Activated T-helper 2 cell treated with anti-CD3 and anti-CD28 coated beads, Interferon-gamma antibody, Interleukin-2, Interleukin-4, amounts not matched to agents 10 μg/mL and 5 μg/mL and 100 μg/mL, durations not matched to agents 14 hours and 24 hours and 36 hours (primary cell): ENCODE results near the gene UBL3. TPM values are rescaled to one million over a fixed set of nuclear protein-coding genes. Genes with fewer than 3 reads are reported as not detected.

Source experiments
- DNase-seq: peaks from one replicate; pipeline ENCODE4 v3.0.0; 2021; ENCODE audit warnings: low spot score
- H3K27ac Mint-ChIP-seq: one replicate; pipeline ENCODE4 v1.8.0; 2021; ENCODE audit warnings: mixed read lengths
- H3K27me3 Mint-ChIP-seq: one replicate; pipeline ENCODE4 v1.8.0; 2021; ENCODE audit warnings: low read depth, mixed read lengths
- H3K36me3 Mint-ChIP-seq: one replicate; pipeline ENCODE4 v1.8.0; 2021; ENCODE audit warnings: low read depth, mixed read lengths
- H3K4me1 Mint-ChIP-seq: one replicate; pipeline ENCODE4 v1.8.0; 2021; ENCODE audit warnings: low read depth, mixed read lengths
- H3K4me3 Mint-ChIP-seq: one replicate; pipeline ENCODE4 v1.8.0; 2021; ENCODE audit warnings: low read depth, mild to moderate bottlenecking, moderate library complexity, mixed read lengths
- H3K9me3 Mint-ChIP-seq: one replicate; pipeline ENCODE4 v1.8.0; 2021; ENCODE audit warnings: mixed read lengths
- intact Hi-C: fragments of 100-400 bp; cut with micrococcal nuclease; formaldehyde crosslinking; loops from one replicate; pipeline ENCODE4 v1.15.1; 2023
- total RNA-seq: library from RNA; stranded (reverse); gene quantifications from 2 replicates; pipeline ENCODE4 v1.2.3, GENCODE V29; 2022

UBL3 gene, protein sequence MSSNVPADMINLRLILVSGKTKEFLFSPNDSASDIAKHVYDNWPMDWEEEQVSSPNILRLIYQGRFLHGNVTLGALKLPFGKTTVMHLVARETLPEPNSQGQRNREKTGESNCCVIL
- 7.9 and 8.5 TPM in 2 replicates for total RNA-seq

DNA sequence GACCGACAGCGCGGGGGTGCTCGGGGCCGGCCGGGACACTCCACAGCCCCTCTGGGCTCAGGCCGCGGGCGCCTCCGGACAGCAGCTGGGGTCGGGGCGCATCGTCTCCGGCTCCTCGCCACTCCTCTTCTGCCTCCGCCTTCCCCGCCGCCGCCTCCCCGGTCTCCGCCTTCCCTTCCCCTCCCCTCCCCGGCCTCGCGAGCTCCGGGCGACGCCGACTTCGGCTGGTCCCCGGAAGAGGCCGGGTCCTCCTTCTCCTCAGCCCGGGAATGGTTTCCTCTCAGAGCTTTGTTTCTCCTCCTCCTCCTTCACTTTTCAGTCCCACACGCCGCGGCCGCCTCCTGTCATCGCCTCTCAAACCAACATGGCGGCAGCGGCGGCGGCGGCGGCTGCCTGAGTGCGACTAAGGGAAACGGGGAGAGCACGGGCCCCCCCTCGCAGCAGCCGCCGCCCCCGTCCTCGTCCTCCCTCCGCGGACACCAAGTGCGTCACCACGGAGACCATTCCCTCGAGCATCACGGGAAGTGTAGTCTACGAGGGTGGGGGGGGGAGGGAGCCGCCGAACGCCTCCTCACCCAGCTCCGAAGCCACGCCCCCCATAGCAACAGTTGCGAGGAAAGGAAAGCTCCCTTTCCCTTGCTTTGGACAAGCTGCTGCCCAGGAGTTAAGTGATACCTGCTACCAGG is at the start of gene UBL3:
TSS of gene UBL3 (minus strand) at position 405 of the 686 bp plus-strand sequence. CDS start 1,079 bp downstream, outside the sequence.
- DNase-seq = peak; percentile 90
- Mint-ChIP-seq H3K36me3 (peaks cover 3% of the 10 kb centered on the region), H3K4me3 (peak within 1 kb of the TSS; percentile 96), H3K27me3 (no peaks in the 10 kb centered on the region), H3K9me3 (no peaks in the 10 kb centered on the region), H3K4me1 (peaks cover 44% of the 10 kb centered on the region), H3K27ac (peak within 1 kb of the TSS; percentile 99)
- intact Hi-C loops = loop anchor here (1.0 to 10.0 kb wide), 4 partner anchors 85 to 1314 kb away; partner anchors contain the start of genes HSPH1 and SLC7A1

DNA sequence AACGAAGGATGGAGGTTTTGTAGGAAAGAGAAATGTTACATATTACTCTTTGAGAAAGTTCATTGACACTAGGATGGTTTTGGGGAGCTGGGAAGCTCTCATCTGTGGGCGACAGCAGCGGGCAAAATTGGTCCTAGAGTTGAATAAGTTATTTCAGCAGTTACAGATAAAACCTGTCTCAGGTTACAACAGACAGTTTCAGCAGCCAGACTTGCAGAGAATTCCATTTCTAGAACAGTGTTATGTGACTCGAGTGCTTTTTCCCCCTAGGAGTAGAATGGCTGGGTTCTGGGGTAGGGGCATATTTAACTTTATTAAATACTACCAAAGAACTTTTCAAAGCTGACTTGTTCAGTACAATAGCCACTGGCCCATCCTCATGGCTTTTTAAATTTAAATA is 46.7 kb upstream of the UBL3 start:
- H3K36me3 Mint-ChIP-seq = no peaks in the 10 kb centered on the region
- intact Hi-C loops = no loop called here
- H3K4me1 Mint-ChIP-seq = peaks cover 2% of the 10 kb centered on the region
- H3K27ac Mint-ChIP-seq = no peak overlapping the region
- peaks cover 23% of the 10 kb centered on the region for H3K27me3 Mint-ChIP-seq
- DNase-seq = no peak
- no peak overlapping the region for H3K4me3 Mint-ChIP-seq
- peaks cover 6% of the 10 kb centered on the region for H3K9me3 Mint-ChIP-seq

DNA sequence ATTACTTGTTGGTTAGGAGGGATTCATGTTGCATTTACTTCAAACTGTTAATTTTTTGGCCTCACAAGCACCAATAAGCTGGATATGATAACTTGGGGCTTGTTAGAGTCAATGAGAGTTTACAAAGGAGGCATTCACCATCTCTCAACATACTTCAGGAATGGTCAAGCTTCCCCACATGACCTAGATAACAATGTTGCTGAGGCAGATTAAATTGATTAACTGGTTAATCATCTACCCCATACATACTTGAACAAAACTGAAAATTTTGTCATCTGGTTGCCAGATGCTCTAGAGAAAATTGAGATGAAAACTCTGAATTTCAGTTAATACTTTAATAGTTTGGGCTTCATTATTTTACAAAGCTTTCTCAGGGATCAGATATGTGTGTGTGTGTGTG is 43.0 kb upstream of the UBL3 start:
- Mint-ChIP-seq H3K4me3 (no peak overlapping the region), H3K9me3 (no peaks in the 10 kb centered on the region), H3K27ac (no peak overlapping the region), H3K4me1 (no peaks in the 10 kb centered on the region), H3K36me3 (no peaks in the 10 kb centered on the region), H3K27me3 (peaks cover 3% of the 10 kb centered on the region)
- no peak for DNase-seq
- intact Hi-C loops = no loop called here

DNA sequence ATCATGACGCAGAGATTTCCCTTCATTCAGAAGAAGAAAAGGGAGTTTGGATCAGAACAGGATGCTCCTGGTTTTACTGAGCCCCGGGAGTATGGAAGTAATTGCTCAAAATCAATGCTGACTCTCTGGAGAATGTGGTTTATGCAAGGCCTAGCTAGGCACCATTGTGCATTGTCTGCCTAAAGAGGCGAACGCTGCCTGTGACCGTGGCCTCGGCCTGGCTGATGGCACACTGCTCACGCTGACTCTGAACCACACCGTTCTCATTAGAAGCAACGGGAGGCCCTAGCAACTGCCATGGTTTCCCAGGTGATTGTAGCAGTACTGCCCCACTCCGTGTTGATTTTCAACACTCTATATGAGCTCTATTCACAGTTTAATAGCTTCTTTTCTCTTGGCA is 41.7 kb upstream of the UBL3 start:
- intact Hi-C loops = no loop called here
- no peak for DNase-seq
- H3K27me3 Mint-ChIP-seq = peaks cover 3% of the 10 kb centered on the region
- H3K4me3 Mint-ChIP-seq = no peak overlapping the region
- H3K36me3 Mint-ChIP-seq = no peaks in the 10 kb centered on the region
- H3K27ac Mint-ChIP-seq = no peak overlapping the region
- peaks cover under 1% of the 10 kb centered on the region for H3K4me1 Mint-ChIP-seq
- no peaks in the 10 kb centered on the region for H3K9me3 Mint-ChIP-seq

DNA sequence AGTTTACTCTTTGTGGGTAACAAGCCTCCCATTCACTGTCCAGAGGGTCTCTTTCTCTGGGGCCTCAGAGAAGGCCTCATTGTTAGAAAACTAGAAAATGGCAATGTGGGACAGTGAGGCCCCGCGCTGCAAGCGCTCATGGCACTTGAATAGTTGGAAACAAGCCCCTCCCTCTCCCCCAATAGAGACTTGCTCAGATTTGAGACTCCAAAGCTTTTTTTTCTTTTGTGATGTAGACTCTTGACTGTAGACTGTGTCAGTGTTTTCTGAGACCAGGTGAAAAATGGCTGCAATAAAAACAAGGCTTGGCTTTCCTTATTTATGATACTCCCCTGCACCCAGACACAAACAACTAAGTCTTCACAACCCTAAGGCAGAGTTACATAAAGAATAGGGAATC is 38.7 kb upstream of the UBL3 start:
- intact Hi-C loops = no loop called here
- Mint-ChIP-seq H3K9me3 (no peaks in the 10 kb centered on the region), H3K27ac (no peak overlapping the region), H3K4me3 (no peak overlapping the region), H3K36me3 (no peaks in the 10 kb centered on the region), H3K4me1 (peaks cover 19% of the 10 kb centered on the region), H3K27me3 (no peaks in the 10 kb centered on the region)
- no peak for DNase-seq

DNA sequence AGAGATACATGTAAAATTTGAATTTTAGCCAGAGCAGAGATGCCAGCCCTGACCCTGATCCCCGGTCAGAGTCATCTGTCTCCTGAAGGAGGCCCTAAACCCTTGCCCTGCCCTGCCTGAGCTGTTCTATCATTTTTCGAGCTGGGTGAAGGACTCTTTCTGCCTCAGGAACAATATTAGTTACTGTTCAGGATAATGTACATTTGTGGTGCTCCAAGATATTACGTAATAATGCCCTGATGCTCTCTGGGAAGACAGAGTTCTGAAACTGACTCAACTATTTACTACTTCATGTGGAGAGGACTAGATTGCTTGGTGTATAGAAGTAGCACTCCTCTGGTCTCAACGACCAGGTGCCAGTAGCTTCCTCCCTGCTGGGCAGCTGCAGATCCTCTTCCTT is 37.9 kb upstream of the UBL3 start:
- Mint-ChIP-seq H3K27ac (no peak overlapping the region), H3K36me3 (no peaks in the 10 kb centered on the region), H3K4me3 (no peak overlapping the region), H3K27me3 (no peaks in the 10 kb centered on the region), H3K4me1 (peaks cover 19% of the 10 kb centered on the region), H3K9me3 (no peaks in the 10 kb centered on the region)
- intact Hi-C loops = no loop called here
- DNase-seq = no peak

DNA sequence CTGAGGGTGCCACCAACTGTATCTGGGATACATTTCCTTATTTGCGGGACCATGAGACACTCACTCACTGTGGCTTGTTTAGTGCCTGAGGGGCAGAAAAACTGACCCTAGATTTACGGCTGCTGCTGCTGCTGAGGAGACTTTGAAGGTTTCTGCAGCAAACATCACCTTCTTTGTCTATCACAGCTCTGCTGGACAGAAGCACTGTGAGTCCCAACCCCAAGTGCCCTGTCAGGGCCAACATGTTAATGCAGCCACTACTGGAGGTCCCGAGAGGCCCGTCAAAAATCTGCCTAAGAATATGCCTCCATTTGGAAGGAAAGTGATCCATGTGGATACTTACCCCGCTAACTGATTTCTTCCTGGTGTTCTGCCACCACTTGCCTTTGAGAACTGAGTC is 37.3 kb upstream of the UBL3 start:
- no peak for DNase-seq
- no peaks in the 10 kb centered on the region for H3K36me3 Mint-ChIP-seq
- H3K9me3 Mint-ChIP-seq = no peaks in the 10 kb centered on the region
- H3K27ac Mint-ChIP-seq = no peak overlapping the region
- peaks cover 19% of the 10 kb centered on the region for H3K4me1 Mint-ChIP-seq
- no peaks in the 10 kb centered on the region for H3K27me3 Mint-ChIP-seq
- no peak overlapping the region for H3K4me3 Mint-ChIP-seq
- intact Hi-C loops = no loop called here

DNA sequence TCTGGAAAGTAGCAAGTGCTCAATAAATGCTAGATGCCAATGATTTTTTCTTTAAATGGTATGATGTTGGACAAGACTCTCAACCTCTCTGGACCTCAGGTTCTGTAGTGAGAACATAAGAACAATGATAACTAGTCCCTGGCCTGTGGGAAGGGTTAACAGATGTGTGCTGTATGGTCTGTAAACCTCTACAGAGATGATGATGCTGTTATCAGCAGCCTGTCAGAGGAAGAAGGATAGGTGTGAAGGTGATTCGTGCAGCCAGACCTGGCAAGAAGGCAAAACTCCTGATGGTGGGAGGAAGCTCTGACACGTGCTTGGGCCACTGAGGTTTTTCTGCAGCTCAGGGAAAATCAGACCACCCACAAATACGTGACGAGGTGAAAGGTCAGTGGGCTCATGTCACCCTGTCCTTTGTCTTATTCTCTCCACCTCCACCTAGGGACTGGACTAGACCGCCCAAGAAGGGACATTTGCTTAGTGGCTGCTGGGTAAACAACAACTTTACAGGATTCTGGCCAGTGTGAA is 36.7 kb upstream of the UBL3 start:
- Mint-ChIP-seq H3K9me3 (no peaks in the 10 kb centered on the region), H3K4me1 (peaks cover 21% of the 10 kb centered on the region), H3K27ac (no peak overlapping the region), H3K36me3 (no peaks in the 10 kb centered on the region), H3K4me3 (no peak overlapping the region), H3K27me3 (no peaks in the 10 kb centered on the region)
- intact Hi-C loops = no loop called here
- DNase-seq = no peak

DNA sequence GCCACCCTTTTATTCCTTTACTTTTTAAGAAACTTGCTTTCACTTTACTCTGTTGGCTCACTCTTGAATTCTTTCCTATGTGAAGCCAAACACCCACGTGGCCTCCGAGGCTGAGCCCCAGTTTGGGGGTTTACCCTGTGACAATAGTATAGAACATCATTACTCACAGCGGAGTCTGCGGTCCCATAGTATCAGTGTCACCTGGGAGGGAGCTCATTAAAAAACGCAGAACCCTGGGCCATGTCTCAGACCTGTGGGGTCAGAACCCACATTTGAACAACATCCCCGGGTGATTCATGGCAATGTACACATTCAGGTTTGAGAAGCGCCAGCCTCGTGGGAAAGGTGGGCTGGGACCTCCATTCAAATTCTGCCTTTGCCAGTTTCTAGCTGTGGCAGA is 36.0 kb upstream of the UBL3 start:
- peak overlapping the region; percentile 54 for H3K27ac Mint-ChIP-seq
- no peaks in the 10 kb centered on the region for H3K9me3 Mint-ChIP-seq
- no peak for DNase-seq
- H3K27me3 Mint-ChIP-seq = no peaks in the 10 kb centered on the region
- intact Hi-C loops = no loop called here
- no peaks in the 10 kb centered on the region for H3K36me3 Mint-ChIP-seq
- no peak overlapping the region for H3K4me3 Mint-ChIP-seq
- H3K4me1 Mint-ChIP-seq = peaks cover 21% of the 10 kb centered on the region

DNA sequence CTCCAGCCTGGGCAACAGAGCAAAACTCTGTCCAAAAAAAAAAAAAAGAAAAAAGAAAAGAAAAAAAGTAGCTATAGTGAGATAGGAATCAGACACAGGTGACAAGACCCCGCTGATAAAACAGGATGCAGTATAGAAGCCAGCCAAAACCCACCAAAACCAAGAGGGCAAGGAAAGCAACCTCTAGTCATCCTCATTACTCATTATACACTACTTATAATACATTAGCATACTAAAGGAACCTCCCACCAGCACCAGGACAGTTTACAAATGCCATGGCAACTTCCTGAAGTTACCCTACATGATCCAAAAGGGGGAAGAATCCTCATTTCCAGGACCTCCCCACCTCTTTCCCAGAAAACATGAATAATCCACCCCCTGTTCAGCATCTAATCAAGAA is 35.6 kb upstream of the UBL3 start:
- Mint-ChIP-seq H3K4me3 (no peak overlapping the region), H3K9me3 (no peaks in the 10 kb centered on the region)

DNA sequence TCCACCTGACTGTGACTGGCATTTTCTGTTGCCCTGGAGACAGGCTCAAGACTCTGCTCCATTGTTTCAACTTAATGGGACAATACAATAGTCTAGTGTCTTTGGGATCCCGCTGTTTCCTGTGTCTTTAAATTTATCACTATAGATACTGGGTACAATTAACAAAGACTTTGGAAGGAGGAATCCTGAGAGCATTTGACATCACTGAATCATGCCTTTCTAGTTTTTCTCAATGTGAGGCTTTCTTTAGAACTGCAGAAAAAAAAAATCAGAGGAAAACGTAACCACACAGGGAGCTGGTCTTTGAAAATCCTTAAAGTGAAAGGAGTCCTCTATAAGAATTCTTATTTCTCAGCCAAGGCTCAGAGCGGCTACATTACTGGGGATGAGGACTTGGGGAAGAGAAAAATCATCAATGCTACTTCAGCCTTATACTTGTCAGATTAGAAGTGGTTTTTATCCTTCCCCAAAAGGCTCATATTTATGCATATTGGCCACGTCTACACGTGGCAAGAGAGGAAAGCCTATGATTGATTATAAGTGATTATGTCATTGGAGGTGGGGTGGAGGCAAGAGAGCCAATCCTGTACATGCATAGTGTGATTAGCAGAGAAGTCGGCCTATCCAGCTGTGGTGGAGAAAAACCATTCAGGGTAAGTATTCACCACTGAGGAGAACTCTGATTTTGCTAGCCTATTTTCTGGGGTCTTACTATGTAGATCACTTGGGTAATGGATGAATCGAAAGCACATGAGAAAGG is 34.4 kb upstream of the UBL3 start:
- no peak overlapping the region for H3K27ac Mint-ChIP-seq

More for the DNA sequence above, 35.6 kb upstream of the UBL3 start:
- H3K4me1 Mint-ChIP-seq = peaks cover 21% of the 10 kb centered on the region
- peak overlapping the region; percentile 54 for H3K27ac Mint-ChIP-seq
- DNase-seq = no peak
- H3K36me3 Mint-ChIP-seq = no peaks in the 10 kb centered on the region
- intact Hi-C loops = no loop called here
- H3K27me3 Mint-ChIP-seq = no peaks in the 10 kb centered on the region

DNA sequence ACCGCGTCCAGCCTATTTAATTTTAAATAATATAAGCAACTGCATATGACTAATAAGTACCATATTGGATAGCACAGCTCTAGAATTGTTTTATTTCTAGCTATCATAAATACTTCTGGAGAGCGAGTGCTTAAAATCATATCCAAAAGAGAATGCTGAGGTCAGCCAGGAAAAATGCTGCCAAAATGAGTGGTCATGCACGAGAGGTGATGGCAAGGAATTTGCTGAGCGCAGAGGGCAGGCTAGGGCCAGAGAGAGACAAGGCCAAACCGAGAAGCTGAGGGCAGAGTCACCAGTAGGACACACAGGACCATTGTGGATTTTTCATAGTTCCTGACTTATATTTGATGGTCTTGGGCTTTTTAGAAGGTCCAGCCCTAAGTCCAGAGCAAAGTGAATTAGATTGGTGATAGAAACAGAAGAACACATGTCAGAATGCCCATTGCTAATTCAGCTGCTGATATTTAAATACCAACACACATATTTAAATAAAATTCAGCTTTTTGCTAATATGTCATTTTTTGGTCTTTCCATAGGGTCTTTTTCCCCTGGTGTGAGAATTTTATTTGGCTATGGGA is 33.6 kb upstream of the UBL3 start:
- no peak for DNase-seq
- Mint-ChIP-seq H3K9me3 (no peaks in the 10 kb centered on the region), H3K27ac (no peak overlapping the region), H3K4me3 (no peak overlapping the region), H3K4me1 (peaks cover 21% of the 10 kb centered on the region), H3K27me3 (peaks cover 3% of the 10 kb centered on the region), H3K36me3 (no peaks in the 10 kb centered on the region)
- intact Hi-C loops = no loop called here

More for the DNA sequence above, 34.4 kb upstream of the UBL3 start:
- intact Hi-C loops = no loop called here
- Mint-ChIP-seq H3K36me3 (no peaks in the 10 kb centered on the region), H3K27me3 (peaks cover 3% of the 10 kb centered on the region), H3K9me3 (no peaks in the 10 kb centered on the region), H3K4me1 (peaks cover 21% of the 10 kb centered on the region), H3K4me3 (no peak overlapping the region)
- DNase-seq = no peak

DNA sequence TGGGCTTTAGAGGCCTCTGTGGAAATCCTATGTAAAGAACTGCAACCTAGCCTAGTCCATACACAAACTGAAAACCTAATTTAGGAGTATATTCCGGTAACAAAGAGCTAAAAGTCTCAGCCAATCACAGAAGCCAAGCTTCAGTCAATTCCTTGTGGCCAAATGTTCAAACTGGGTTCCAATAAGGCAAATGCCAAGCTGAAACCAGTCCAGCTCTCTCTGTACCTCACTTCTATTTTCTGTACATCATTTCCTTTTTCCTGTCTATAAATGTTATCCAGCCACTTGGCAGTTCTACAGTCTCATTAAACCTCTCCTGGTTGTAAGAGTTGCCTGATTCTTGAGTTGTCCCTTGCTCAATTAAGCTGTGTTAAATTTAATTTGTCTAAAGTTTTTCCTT is 31.7 kb upstream of the UBL3 start:
- Mint-ChIP-seq H3K27me3 (peaks cover 14% of the 10 kb centered on the region), H3K27ac (no peak overlapping the region), H3K9me3 (no peaks in the 10 kb centered on the region), H3K4me3 (no peak overlapping the region), H3K36me3 (no peaks in the 10 kb centered on the region), H3K4me1 (peaks cover 19% of the 10 kb centered on the region)
- intact Hi-C loops = no loop called here
- DNase-seq = no peak
